Omental fat pad (tissue), 4 donors: ENCODE results near the gene ABLIM2. TPM values are rescaled to one million over a fixed set of nuclear protein-coding genes. Genes with fewer than 3 reads are reported as not detected.
A peak's percentile ranks its signal among the peaks of the same experiment; 100 is the strongest.
"Not testable (repeated sequence)": the region's sequence is repeated elsewhere in the genome, so short reads cannot be mapped to it uniquely, and the experiment has no call there.

Source experiments
- ATAC-seq: fragments of 150-250 bp; one replicate; pipeline ENCODE4 v1.9.1; 2016; ENCODE audit warnings: mild to moderate bottlenecking, moderate library complexity; ENCODE audit not compliant: low FRiP score
- DNase-seq: peaks from one replicate; pipeline ENCODE4 v3.0.0-alpha.2; 2019; ENCODE audit warnings: low spot score
- CTCF ChIP-seq, 3 donors: fragments of 450-650 bp; IDR thresholded peaks; one replicate each; pipeline ENCODE4 v1.5.1; 2016 to 2017; ENCODE audit warnings: antibody characterized with exemption in 3 of 3, mild to moderate bottlenecking in 3 of 3, moderate library complexity in 2 of 3
- total RNA-seq, 4 donors: library from RNA; depleted of rRNA; stranded (reverse); fragments of >200 nt; gene quantifications; one replicate each; pipeline ENCODE4 v1.1.0, GENCODE V29; 2016

ABLIM2 gene
- total RNA-seq, 4 donors from 2014 or later, result 10.1 to 34.2 (median 13.7) TPM

GRCh38 chr4:7929118-7929951 lies 229.3 kb downstream of the ABLIM2 start:
- no peak for DNase-seq

GRCh38 chr4:7928711-7929110 lies 229.9 kb downstream of the ABLIM2 start:
- DNase-seq, result no peak
- TF ChIP-seq CTCF (IDR thresholded peaks at IDR 0.05), result no peak
- ATAC-seq, result no peak

More at GRCh38 chr4:7929118-7929951, 229.3 kb downstream of the ABLIM2 start:
- peak; percentile 63 for ATAC-seq
- TF ChIP-seq CTCF (IDR thresholded peaks at IDR 0.05), result no peak

GRCh38 chr4:7926822-7927221 lies 231.8 kb downstream of the ABLIM2 start:
- ATAC-seq (no peak), DNase-seq (no peak)
- no peak for TF ChIP-seq CTCF (IDR thresholded peaks at IDR 0.05)

GRCh38 chr4:7924570-7924969 lies 234.0 kb downstream of the ABLIM2 start:
- no peak for DNase-seq
- no peak for TF ChIP-seq CTCF (IDR thresholded peaks at IDR 0.05)
- no peak for ATAC-seq

- ATAC-seq, result no peak
- no peak for TF ChIP-seq CTCF (IDR thresholded peaks at IDR 0.05)
- DNase-seq, result no peak
These were observed 234.4 kb downstream of the ABLIM2 start for GRCh38 chr4:7924163-7924562.

GRCh38 chr4:7922466-7922865 lies 236.1 kb downstream of the ABLIM2 start:
- ATAC-seq (no peak), DNase-seq (no peak)
- no peak for TF ChIP-seq CTCF (IDR thresholded peaks at IDR 0.05)

- no peak for TF ChIP-seq CTCF (IDR thresholded peaks at IDR 0.05)
- ATAC-seq (no peak), DNase-seq (no peak)
These were observed 239.6 kb downstream of the ABLIM2 start for GRCh38 chr4:7918981-7919380.

GRCh38 chr4:7918187-7918586 lies 240.4 kb downstream of the ABLIM2 start:
- not testable (repeated sequence) for ATAC-seq, DNase-seq
